ENCODE measurements around the gene DNAH17. TPM values are rescaled to one million over a fixed set of nuclear protein-coding genes. Genes with fewer than 3 reads are reported as not detected.

The DNAH17 gene
- total RNA-seq, 1 experiment from 2014 or later = 0.13 TPM

GRCh38 chr17:78387977-78388941 is 188.9 kb downstream of the DNAH17 start:
- Histone ChIP-seq H3K18ac (ENCODE audit: insufficient read length, low read depth, low read length) (no peak overlapping the region), H3K23ac (ENCODE audit: insufficient read length, low read depth, low read length) (no peak overlapping the region), H3K23me2 (ENCODE audit: insufficient read length, low read depth, low read length, poor library complexity, severe bottlenecking) (no peaks in the 10 kb centered on the region), H3K56ac (ENCODE audit: insufficient read length, low read depth, low read length) (no peak overlapping the region), H2BK120ac (ENCODE audit: low read depth, low read length, poor library complexity, severe bottlenecking) (no peak overlapping the region), H2AK5ac (ENCODE audit: insufficient read length, low read length) (no peak overlapping the region), H3K9me3 (ENCODE audit: control insufficient read depth, low read depth, low read length) (no peaks in the 10 kb centered on the region), H4K8ac (replicated peaks; ENCODE audit: insufficient read length, low read depth, low read length) (no peak overlapping the region), H3K14ac (ENCODE audit: insufficient read depth, low read length) (no peak overlapping the region), H3K27me3 (ENCODE audit: insufficient read depth, low read length) (no peaks in the 10 kb centered on the region), H3T11ph (ENCODE audit: low read length) (no peak overlapping the region), H3K79me2 (ENCODE audit: insufficient read depth, low read length) (peaks cover 61% of the 10 kb centered on the region), H3K4ac (ENCODE audit: low read depth, low read length) (no peak overlapping the region), H3K4me2 (ENCODE audit: insufficient read depth, insufficient read length, low read length) (no peak overlapping the region), H4K91ac (ENCODE audit: insufficient read length, low read depth, low read length) (no peak overlapping the region), H3K79me1 (ENCODE audit: insufficient read depth, low read depth, low read length, poor library complexity, severe bottlenecking) (peaks cover 20% of the 10 kb centered on the region), H2BK15ac (ENCODE audit: low read depth, low read length) (no peak overlapping the region), H2AFZ (ENCODE audit: low read length) (no peak overlapping the region), H2BK12ac (ENCODE audit: insufficient read length, low read depth, low read length) (no peak overlapping the region), H4K5ac (ENCODE audit: insufficient read length, low read depth, low read length) (no peak overlapping the region), H2BK20ac (ENCODE audit: low read depth, low read length, poor library complexity, severe bottlenecking) (no peak overlapping the region), H3K9ac (ENCODE audit: extremely low read depth, insufficient read length, low read length) (no peak overlapping the region), H4K20me1 (ENCODE audit: control insufficient read depth, insufficient read depth, insufficient read length) (no peaks in the 10 kb centered on the region), H3K27ac (ENCODE audit: insufficient read length, low read depth, low read length) (no peak overlapping the region), H3K4me1 (ENCODE audit: insufficient read depth, low read length) (peaks cover 12% of the 10 kb centered on the region), H2BK5ac (ENCODE audit: insufficient read length, low read length) (no peak overlapping the region)
- no peak for DNase-seq
- no peak overlapping the region for H3K4me3 Mint-ChIP-seq
- WGBS (ENCODE audit: extremely low coverage, insufficient read length, low lambda C conversion rate) = no CpG with 5 or more reads among the region's 10 CpGs
- peaks cover 9 to 22% (median 17%) of the 10 kb centered on the region in 3 experiments; a peak in 6 of 7 replicates for H3K36me3 Mint-ChIP-seq (ENCODE audit: insufficient read depth in 1 of 3, low read depth in 3 of 3)
- TF ChIP-seq CTCF (conservative IDR thresholded peaks at IDR 0.05) = no peak
- peak overlapping the region in 2 of 3 experiments; percentile 52 to 88; a peak in 4 of 7 replicates for H3K27ac Mint-ChIP-seq
- H3K4me1 Mint-ChIP-seq = peaks cover 44 to 55% of the 10 kb centered on the region in 2 experiments
- no peaks in the 10 kb centered on the region for H3K9me3 Mint-ChIP-seq
- no peaks in the 10 kb centered on the region for H3K27me3 Mint-ChIP-seq (ENCODE audit: low read depth)

Measured in H9 (cell line).